GM12878 (cell line): ENCODE results near the gene RARG. TPM values are rescaled to one million over a fixed set of nuclear protein-coding genes. Genes with fewer than 3 reads are reported as not detected.

ENCODE experiments used
- BCL11A ChIP-seq: IDR thresholded peaks from 2 replicates; pipeline ENCODE4 v1.6.1; 2011; ENCODE audit warnings: low read depth, low read length
- CBFB ChIP-seq: IDR thresholded peaks from 2 replicates; pipeline ENCODE4 v1.6.1; 2016; ENCODE audit warnings: antibody characterized with exemption, low read depth
- E2F8 ChIP-seq: fragments of 450-650 bp; IDR thresholded peaks from 2 replicates; pipeline ENCODE4 v1.6.1; 2018; ENCODE audit warnings: mild to moderate bottlenecking, low read depth, moderate library complexity; ENCODE audit not compliant: partially characterized antibody
- EED ChIP-seq: sonication (generic); IDR thresholded peaks from 2 replicates; pipeline ENCODE4 v1.6.1; 2016; ENCODE audit warnings: antibody characterized with exemption, low read depth
- EZH2 ChIP-seq: IDR thresholded peaks from 2 replicates; pipeline ENCODE4 v1.6.1; 2012; ENCODE audit warnings: low read depth, mild to moderate bottlenecking, control low read depth, inconsistent platforms, low read length, borderline replicate concordance; ENCODE audit not compliant: control insufficient read depth
- HDAC2 ChIP-seq: fragments of 200-600 bp; sonication (generic); IDR thresholded peaks from 2 replicates; pipeline ENCODE4 v1.6.1; 2017
- HSF1 ChIP-seq: fragments of 150-350 bp; IDR thresholded peaks from 2 replicates; pipeline ENCODE4 v1.6.1; 2014; ENCODE audit warnings: mild to moderate bottlenecking, low read depth, low read length
- IRF5 ChIP-seq: fragments of 450-650 bp; IDR thresholded peaks from 2 replicates; pipeline ENCODE4 v1.6.1; 2017; ENCODE audit warnings: borderline replicate concordance
- MTA2 ChIP-seq: fragments of 450-650 bp; IDR thresholded peaks from 2 replicates; pipeline ENCODE4 v1.6.1; 2016; ENCODE audit warnings: low read depth, mild to moderate bottlenecking, moderate library complexity
- MXI1 ChIP-seq: fragments of 150-350 bp; IDR thresholded peaks from 2 replicates; pipeline ENCODE4 v1.6.1; 2011; ENCODE audit warnings: low read depth, mild to moderate bottlenecking, inconsistent platforms, low read length, improper control_type of control experiment
- NFYB ChIP-seq: IDR thresholded peaks from 2 replicates; pipeline ENCODE4 v1.6.1; 2011; ENCODE audit warnings: low read depth, mild to moderate bottlenecking, low read length, improper control_type of control experiment, moderate library complexity; ENCODE audit not compliant: insufficient read depth
- PBX3 ChIP-seq: IDR thresholded peaks from 2 replicates; pipeline ENCODE4 v1.6.1; 2011; ENCODE audit warnings: mild to moderate bottlenecking, low read depth, low read length, moderate library complexity; ENCODE audit not compliant: insufficient replicate concordance
- PKNOX1 ChIP-seq: fragments of 450-650 bp; IDR thresholded peaks from 2 replicates; pipeline ENCODE4 v1.6.1; 2016; ENCODE audit warnings: mild to moderate bottlenecking
- POLR2AphosphoS2 ChIP-seq: IDR thresholded peaks from 2 replicates; pipeline ENCODE4 v1.6.1; 2011; ENCODE audit warnings: low read depth, mild to moderate bottlenecking, low read length, improper control_type of control experiment, moderate library complexity
- RAD21 ChIP-seq: IDR thresholded peaks from 2 replicates; pipeline ENCODE4 v1.6.1; 2011; ENCODE audit warnings: mild to moderate bottlenecking, low read depth, low read length, moderate library complexity; ENCODE audit not compliant: insufficient read depth
- SREBF2 ChIP-seq: IDR thresholded peaks from 2 replicates; pipeline ENCODE4 v1.6.1; 2012; ENCODE audit warnings: mild to moderate bottlenecking, low read length
- TAF1 ChIP-seq: IDR thresholded peaks from 2 replicates; pipeline ENCODE4 v1.6.1; 2011; ENCODE audit warnings: mild to moderate bottlenecking, low read depth, low read length, borderline replicate concordance
- TARDBP ChIP-seq: IDR thresholded peaks from 2 replicates; pipeline ENCODE4 v1.6.1; 2016; ENCODE audit warnings: borderline replicate concordance
- TCF12 ChIP-seq: IDR thresholded peaks from 2 replicates; pipeline ENCODE4 v1.6.1; 2011; ENCODE audit warnings: low read depth, mild to moderate bottlenecking, low read length
- YBX1 ChIP-seq: fragments of 450-650 bp; IDR thresholded peaks from 2 replicates; pipeline ENCODE4 v1.6.1; 2016; ENCODE audit warnings: antibody characterized with exemption
- ZNF207 ChIP-seq: fragments of 450-650 bp; IDR thresholded peaks from 2 replicates; pipeline ENCODE4 v1.6.1; 2014; ENCODE audit warnings: antibody characterized with exemption, mild to moderate bottlenecking, borderline replicate concordance
- ZNF24 ChIP-seq: fragments of 450-650 bp; IDR thresholded peaks from 2 replicates; pipeline ENCODE4 v1.6.1; 2017; ENCODE audit warnings: antibody characterized with exemption, mild to moderate bottlenecking
- ZNF622 ChIP-seq: fragments of 450-650 bp; IDR thresholded peaks from 2 replicates; pipeline ENCODE4 v1.6.1; 2017; ENCODE audit warnings: mild to moderate bottlenecking, inconsistent platforms
- ZSCAN29 ChIP-seq: fragments of 450-650 bp; IDR thresholded peaks from 2 replicates; pipeline ENCODE4 v1.6.1; 2017; ENCODE audit warnings: mild to moderate bottlenecking, moderate library complexity
- polyA plus RNA-seq, 11 experiments: library from polyadenylated mRNA; depleted of rRNA in 4 of 11; unstranded in 6 of 11; stranded (reverse) in 5 of 11; fragments of >200 nt; fragmentation: Nextera tagmentation in 4 of 11; fragmentation: Illumina TruSeq in 1 of 11; extraction: Ambion mirVana in 4 of 11; extraction: Trizol in 1 of 11; gene quantifications; 1 replicate in 1 of 11; 2 replicates in 10 of 11; pipeline versions ENCODE4 v1.2.1 to v1.2.3, GENCODE V29; 2011 to 2016; ENCODE audit warnings: inconsistent platforms in 2 of 11, missing spikeins in 2 of 11, low read depth in 1 of 11
- total RNA-seq, 4 experiments: library from RNA; depleted of rRNA in 3 of 4; stranded (reverse); fragments of >200 nt in 3 of 4; fragmentation: Illumina TruSeq in 1 of 4; extraction: Trizol in 1 of 4; gene quantifications; 2 replicates each; pipeline versions ENCODE4 v1.2.1 to v1.2.3, GENCODE V29; 2013 to 2021

RARG gene
- total and polyA plus RNA-seq, 10 of the 15 experiments (the other 5 are each of a cell fraction or from before 2014, with no cell fraction given): 0.27 to 8.1 (median 4.1) TPM

GRCh38 chr12:53200458-53201176 lies 31.4 kb downstream of the RARG start (continued):
- TF ChIP-seq NFYB: no peak
- TF ChIP-seq EED: peak; percentile 100
- TF ChIP-seq CBFB: peak; percentile 88
- TF ChIP-seq TAF1: no peak
- TF ChIP-seq ZNF622: no peak
- TF ChIP-seq EZH2: no peak
- peak; percentile 31 for TF ChIP-seq E2F8
- 0 out of 2 replicates have a peak, but pooled peaks have one; percentile 4 for TF ChIP-seq TCF12
- no peak for TF ChIP-seq SREBF2
- TF ChIP-seq MXI1: no peak
- TF ChIP-seq IRF5: no peak
- TF ChIP-seq HDAC2: no peak
- peak; percentile 48; the same call in 1 of the 2 replicates for TF ChIP-seq ZNF24
- TF ChIP-seq YBX1: no peak
- peak; percentile 71; the same call in 1 of the 2 replicates for TF ChIP-seq BCL11A
- no peak for TF ChIP-seq HSF1
- no peak for TF ChIP-seq TARDBP
- TF ChIP-seq MTA2: peak; percentile 90
- no peak for TF ChIP-seq ZSCAN29
- TF ChIP-seq POLR2AphosphoS2: no peak
- no peak for TF ChIP-seq ZNF207
- no peak for TF ChIP-seq PBX3
- peak; percentile 70 for TF ChIP-seq PKNOX1
- TF ChIP-seq RAD21: no peak
